ENCODE results near the gene ZNF22. TPM values are rescaled to one million over a fixed set of nuclear protein-coding genes. Genes with fewer than 3 reads are reported as not detected.

ZNF22 gene
- total RNA-seq, 1 donor from 2014 or later = 21.6 TPM

DNA sequence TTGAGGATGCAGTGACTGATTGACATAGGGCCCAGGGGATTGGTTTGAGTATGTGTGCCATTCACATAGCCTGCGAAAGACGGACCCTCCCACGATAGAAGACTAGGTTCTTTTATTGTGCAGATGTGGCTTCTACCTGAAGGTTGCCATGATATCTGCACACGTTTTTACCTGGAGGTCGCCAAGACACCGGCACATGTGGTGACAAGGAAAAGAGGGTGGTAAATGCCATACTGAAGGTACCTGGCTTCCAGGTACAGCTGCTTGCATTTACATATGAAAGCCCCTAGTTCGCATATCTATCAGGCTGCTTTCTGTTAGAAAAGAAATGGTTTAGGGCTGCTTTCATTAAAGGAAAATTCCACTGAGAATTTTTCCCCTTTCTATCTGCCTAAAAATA is 43.6 kb downstream of the ZNF22 start:
- TF ChIP-seq, protein P1, sequence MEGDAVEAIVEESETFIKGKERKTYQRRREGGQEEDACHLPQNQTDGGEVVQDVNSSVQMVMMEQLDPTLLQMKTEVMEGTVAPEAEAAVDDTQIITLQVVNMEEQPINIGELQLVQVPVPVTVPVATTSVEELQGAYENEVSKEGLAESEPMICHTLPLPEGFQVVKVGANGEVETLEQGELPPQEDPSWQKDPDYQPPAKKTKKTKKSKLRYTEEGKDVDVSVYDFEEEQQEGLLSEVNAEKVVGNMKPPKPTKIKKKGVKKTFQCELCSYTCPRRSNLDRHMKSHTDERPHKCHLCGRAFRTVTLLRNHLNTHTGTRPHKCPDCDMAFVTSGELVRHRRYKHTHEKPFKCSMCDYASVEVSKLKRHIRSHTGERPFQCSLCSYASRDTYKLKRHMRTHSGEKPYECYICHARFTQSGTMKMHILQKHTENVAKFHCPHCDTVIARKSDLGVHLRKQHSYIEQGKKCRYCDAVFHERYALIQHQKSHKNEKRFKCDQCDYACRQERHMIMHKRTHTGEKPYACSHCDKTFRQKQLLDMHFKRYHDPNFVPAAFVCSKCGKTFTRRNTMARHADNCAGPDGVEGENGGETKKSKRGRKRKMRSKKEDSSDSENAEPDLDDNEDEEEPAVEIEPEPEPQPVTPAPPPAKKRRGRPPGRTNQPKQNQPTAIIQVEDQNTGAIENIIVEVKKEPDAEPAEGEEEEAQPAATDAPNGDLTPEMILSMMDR (IDR thresholded peaks at IDR 0.05) = no peak
- no peak overlapping the region for H3K4me3 Mint-ChIP-seq (ENCODE audit: unreplicated experiment)
- H3K27ac Mint-ChIP-seq (ENCODE audit: unreplicated experiment) = no peak overlapping the region
- H3K9me3 Mint-ChIP-seq (ENCODE audit: low read depth) = peaks cover 9% of the 10 kb centered on the region
- peaks cover 4% of the 10 kb centered on the region for H3K36me3 Mint-ChIP-seq (ENCODE audit: low read depth)
- H3K4me1 Mint-ChIP-seq (ENCODE audit: low read depth) = peaks cover 13% of the 10 kb centered on the region
- peaks cover 21% of the 10 kb centered on the region for H3K27me3 Mint-ChIP-seq (ENCODE audit: low read depth)
- DNase-seq (ENCODE audit: low spot score) = no peak

GRCh38 chr10:45050551-45051235 is 50.0 kb downstream of the ZNF22 start:
- H3K9me3 Mint-ChIP-seq (ENCODE audit: low read depth) = peaks cover 9% of the 10 kb centered on the region
- no peak for DNase-seq (ENCODE audit: low spot score)
- H3K4me3 Mint-ChIP-seq (ENCODE audit: unreplicated experiment) = no peak overlapping the region
- H3K4me1 Mint-ChIP-seq (ENCODE audit: low read depth) = no peaks in the 10 kb centered on the region
- peaks cover 4% of the 10 kb centered on the region for H3K36me3 Mint-ChIP-seq (ENCODE audit: low read depth)
- peaks cover 24% of the 10 kb centered on the region for H3K27me3 Mint-ChIP-seq (ENCODE audit: low read depth)
- TF ChIP-seq, protein P1 (IDR thresholded peaks at IDR 0.05) = no peak
- no peak overlapping the region for H3K27ac Mint-ChIP-seq (ENCODE audit: unreplicated experiment)

- no peak for DNase-seq (ENCODE audit: low spot score)
- H3K27ac Mint-ChIP-seq (ENCODE audit: unreplicated experiment) = no peak overlapping the region
- H3K27me3 Mint-ChIP-seq (ENCODE audit: low read depth) = peaks cover 19% of the 10 kb centered on the region
- H3K9me3 Mint-ChIP-seq (ENCODE audit: low read depth) = peaks cover 9% of the 10 kb centered on the region
- H3K36me3 Mint-ChIP-seq (ENCODE audit: low read depth) = peaks cover 3% of the 10 kb centered on the region
- TF ChIP-seq, protein P1 (IDR thresholded peaks at IDR 0.05) = no peak
- H3K4me3 Mint-ChIP-seq (ENCODE audit: unreplicated experiment) = no peak overlapping the region
- no peaks in the 10 kb centered on the region for H3K4me1 Mint-ChIP-seq (ENCODE audit: low read depth)
These were observed 52.0 kb downstream of the ZNF22 start for GRCh38 chr10:45052700-45053099.

DNA sequence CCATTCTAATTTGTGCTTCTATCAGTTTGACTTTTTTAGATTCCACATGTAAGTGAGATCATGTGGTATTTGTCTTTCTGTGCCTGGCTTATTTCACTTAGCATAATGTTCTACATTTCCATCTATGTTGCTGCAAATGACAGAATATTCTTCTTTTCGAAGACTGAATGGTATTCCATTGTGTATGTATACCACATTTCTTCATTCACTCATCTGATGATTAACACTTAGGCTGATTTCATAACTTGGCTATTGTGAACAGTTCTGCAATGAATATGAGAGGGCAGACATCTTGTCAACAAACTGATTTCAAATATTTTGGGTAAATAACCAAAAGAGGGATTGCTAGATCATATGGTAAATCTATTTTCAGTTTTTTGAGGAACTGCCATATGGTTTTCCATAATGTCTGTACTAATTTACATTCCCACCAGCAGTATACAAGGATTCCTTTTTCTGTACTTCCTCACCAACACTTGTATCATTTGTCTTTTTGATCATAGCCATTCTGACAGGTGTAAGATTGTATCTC is 52.9 kb downstream of the ZNF22 start:
- H3K27ac Mint-ChIP-seq (ENCODE audit: unreplicated experiment) = no peak overlapping the region
- no peaks in the 10 kb centered on the region for H3K4me1 Mint-ChIP-seq (ENCODE audit: low read depth)
- TF ChIP-seq, protein P1 (IDR thresholded peaks at IDR 0.05) = no peak
- H3K36me3 Mint-ChIP-seq (ENCODE audit: low read depth) = no peaks in the 10 kb centered on the region
- DNase-seq (ENCODE audit: low spot score) = no peak
- H3K9me3 Mint-ChIP-seq (ENCODE audit: low read depth) = peaks cover 6% of the 10 kb centered on the region
- H3K27me3 Mint-ChIP-seq (ENCODE audit: low read depth) = peaks cover 19% of the 10 kb centered on the region
- H3K4me3 Mint-ChIP-seq (ENCODE audit: unreplicated experiment) = no peak overlapping the region

Other genes with a start within 250 kb of the ZNF22 start
- gene TMEM72, start 89.6 kb upstream of the ZNF22 start, total RNA-seq = not detected in 3 replicates
- gene RASSF4, start 41.1 kb upstream of the ZNF22 start, total RNA-seq = 24.6 to 37.8 TPM (median 35.9 TPM) in 3 replicates
- gene DEPP1, start 22.1 kb upstream of the ZNF22 start, total RNA-seq = 9.4 to 105 TPM (median 105 TPM) in 3 replicates